ENCODE measurements around the gene CYTH4. TPM values are rescaled to one million over a fixed set of nuclear protein-coding genes. Genes with fewer than 3 reads are reported as not detected.

Gene CYTH4
- total RNA-seq = 0.15 and 0.17 TPM in 2 replicates

GRCh38 chr22:37282385-37282677 lies at the start of gene CYTH4:
TSS of gene CYTH4 (plus strand) at chr22:37282508. CDS start at chr22:37282570, 62 bp downstream.

GRCh38 chr22:37244114-37244921 lies 38.0 kb upstream of the CYTH4 start, which contains the start of gene RAC2:
TSS of gene RAC2 (minus strand) at chr22:37244269. CDS start at chr22:37244148, 121 bp downstream.

Other genes starting within 250 kb of the CYTH4 start
- 29.8 and 30.5 TPM in 2 replicates for gene KCTD17, start 230.8 kb upstream of the CYTH4 start, total RNA-seq
- gene TMPRSS6, start 172.8 kb upstream of the CYTH4 start, total RNA-seq = not detected in 2 replicates
- 0.89 TPM in 1 of 2 replicates, not detected in the other for gene IL2RB, start 132.6 kb upstream of the CYTH4 start, total RNA-seq
- gene C1QTNF6, start 94.3 kb upstream of the CYTH4 start, total RNA-seq = 3.6 and 4.2 TPM in 2 replicates
- not detected in 2 replicates for gene SSTR3, start 70.0 kb upstream of the CYTH4 start, total RNA-seq
- 47.1 and 55.3 TPM in 2 replicates for gene RAC2, start 38.2 kb upstream of the CYTH4 start, total RNA-seq
- gene ELFN2, start 145.0 kb downstream of the CYTH4 start, total RNA-seq = 1.3 TPM in 2 replicates
- 0.15 TPM in 1 of 2 replicates, not detected in the other for gene MFNG, start 203.9 kb downstream of the CYTH4 start, total RNA-seq
- 6.4 and 8.9 TPM in 2 replicates for gene CARD10, start 236.9 kb downstream of the CYTH4 start, total RNA-seq